Ishikawa (cell line): ENCODE measurements around the gene KIAA0513.

ENCODE experiments used
- CREB1 ChIP-seq: IDR thresholded peaks from 2 replicates; pipeline ENCODE4 v1.6.1; 2012; ENCODE audit warnings: low read depth
- EGR1 ChIP-seq: IDR thresholded peaks from 2 replicates; pipeline ENCODE4 v1.6.1; 2012
- EP300 ChIP-seq: IDR thresholded peaks from 2 replicates; pipeline ENCODE4 v1.6.1; 2012; ENCODE audit warnings: borderline replicate concordance
- FOXM1 ChIP-seq: IDR thresholded peaks from 2 replicates; pipeline ENCODE4 v1.6.1; 2012; ENCODE audit warnings: low read depth, borderline replicate concordance
- MAX ChIP-seq: IDR thresholded peaks from 2 replicates; pipeline ENCODE4 v1.6.1; 2012
- NFIC ChIP-seq: IDR thresholded peaks from 2 replicates; pipeline ENCODE4 v1.6.1; 2012
- RAD21 ChIP-seq: IDR thresholded peaks from 2 replicates; pipeline ENCODE4 v1.6.1; 2012; ENCODE audit warnings: low read depth
- REST ChIP-seq: IDR thresholded peaks from 2 replicates; pipeline ENCODE4 v1.6.1; 2012; ENCODE audit warnings: low read depth, mild to moderate bottlenecking
- TAF1 ChIP-seq: IDR thresholded peaks from 2 replicates; pipeline ENCODE4 v1.6.1; 2012; ENCODE audit warnings: low read depth, mild to moderate bottlenecking
- TCF12 ChIP-seq: IDR thresholded peaks from 2 replicates; pipeline ENCODE4 v1.6.1; 2012; ENCODE audit warnings: low read depth

GRCh38 chr16:85134789-85135142 lies 107.2 kb downstream of the KIAA0513 start:
- TF ChIP-seq TAF1, result no peak
- no peak for TF ChIP-seq EGR1
- TF ChIP-seq MAX, result no peak
- no peak for TF ChIP-seq REST
- no peak for TF ChIP-seq NFIC
- no peak for TF ChIP-seq TCF12
- TF ChIP-seq RAD21, result no peak
- no peak for TF ChIP-seq FOXM1
- no peak for TF ChIP-seq EP300
- no peak for TF ChIP-seq CREB1
